HAP-1 (cell line): Measurements from ENCODE around the gene CDKAL1.

ENCODE experiments used
- DNase-seq, 2 experiments: peaks; one replicate each; pipeline ENCODE4 v3.0.0-alpha.2; 2016 to 2020; ENCODE audit warnings: low spot score in 2 of 2
- H3K27me3 ChIP-seq: fragments of 250-450 bp; sonication (Bioruptor Pico); 2 replicates; pipeline ENCODE4 v1.5.1; 2020; ENCODE audit warnings: low read depth, mild to moderate bottlenecking, moderate library complexity
- H3K36me3 ChIP-seq: fragments of 250-450 bp; sonication (Bioruptor Pico); replicated peaks from 2 replicates; pipeline ENCODE4 v1.5.1; 2020; ENCODE audit warnings: mild to moderate bottlenecking
- H3K4me1 ChIP-seq: fragments of 250-450 bp; sonication (Bioruptor Pico); 2 replicates; pipeline ENCODE4 v1.5.1; 2020; ENCODE audit warnings: mild to moderate bottlenecking
- H3K4me3 ChIP-seq: fragments of 250-450 bp; sonication (Bioruptor Pico); 2 replicates; pipeline ENCODE4 v1.5.1; 2020; ENCODE audit warnings: mild to moderate bottlenecking, moderate library complexity
- H3K9me3 ChIP-seq: fragments of 250-450 bp; sonication (Bioruptor Pico); 2 replicates; pipeline ENCODE4 v1.5.1; 2020; ENCODE audit warnings: mild to moderate bottlenecking, moderate library complexity
- in situ Hi-C: fragments of 300-500 bp; cut with MboI; formaldehyde crosslinking; loops from 3 replicates; pipeline ENCODE4 v1.14.3; 2020; ENCODE audit warnings: low sequenced_read_pairs, inconsistent platforms, mixed read lengths

Gene CDKAL1

DNA sequence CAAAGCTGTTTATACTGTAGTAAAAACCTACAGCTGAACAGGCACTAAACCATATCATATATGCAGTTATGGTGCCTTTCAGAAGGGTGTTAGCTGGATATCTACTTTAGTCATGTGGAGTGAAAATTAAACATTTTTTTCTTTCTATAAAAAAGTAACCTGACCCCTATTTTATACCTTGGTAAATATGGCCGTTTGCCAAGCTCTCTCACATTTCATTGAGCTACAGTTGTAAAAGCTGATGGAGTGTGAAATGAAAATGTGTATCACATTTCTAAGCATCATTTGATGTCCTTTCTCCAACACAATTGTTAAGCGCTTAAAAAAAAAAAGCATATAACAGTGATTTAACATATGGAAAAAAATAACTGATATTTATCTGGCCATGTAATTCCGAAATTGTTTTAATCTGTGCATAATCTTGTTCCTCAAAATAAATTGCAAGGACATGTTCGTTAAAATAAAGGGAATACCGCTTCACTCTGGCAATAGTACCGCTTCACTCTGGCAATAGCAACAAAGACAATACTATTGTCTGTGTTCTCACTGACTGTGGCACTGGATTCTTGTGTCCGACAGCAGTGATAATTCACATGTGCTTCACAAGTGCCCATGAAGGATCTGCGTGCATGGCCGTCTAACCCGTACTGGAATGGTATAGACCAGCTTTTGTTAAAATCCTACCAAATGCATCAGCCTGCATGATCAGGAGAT, 667.5 kb downstream of the CDKAL1 start:
- no peaks in the 10 kb centered on the region for H3K27me3 ChIP-seq
- no peaks in the 10 kb centered on the region for H3K36me3 ChIP-seq
- H3K4me3 ChIP-seq = no peak overlapping the region
- H3K9me3 ChIP-seq = no peaks in the 10 kb centered on the region
- DNase-seq = peak in 1 of 2 experiments; percentile 29
- in situ Hi-C loops = no loop called here
- peaks cover 11% of the 10 kb centered on the region; the same call in 1 of the 2 replicates for H3K4me1 ChIP-seq

DNA sequence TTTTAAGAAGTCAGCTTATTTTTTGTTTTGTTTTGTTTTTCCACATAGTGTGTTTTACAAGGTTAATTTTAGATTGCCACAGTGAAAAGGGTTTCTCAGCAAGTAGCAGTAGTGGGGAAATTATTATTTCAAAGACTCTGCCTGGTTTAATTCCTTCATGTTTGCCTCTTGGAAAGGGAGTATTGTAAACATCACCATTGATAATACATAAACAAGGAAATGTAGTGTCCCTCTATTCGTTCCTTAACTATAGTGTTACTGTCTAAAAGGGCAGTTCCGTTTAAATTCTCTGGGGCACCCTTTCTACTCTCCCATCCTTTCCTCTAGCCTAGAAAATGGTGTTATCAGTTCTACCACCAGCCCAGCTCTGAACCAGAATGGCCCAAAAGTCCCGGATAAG, 668.3 kb downstream of the CDKAL1 start:
- H3K9me3 ChIP-seq = no peaks in the 10 kb centered on the region
- H3K4me1 ChIP-seq = peaks cover 11% of the 10 kb centered on the region; the same call in 1 of the 2 replicates
- DNase-seq = no peak
- no peak overlapping the region for H3K4me3 ChIP-seq
- H3K36me3 ChIP-seq = no peaks in the 10 kb centered on the region
- in situ Hi-C loops = no loop called here
- H3K27me3 ChIP-seq = no peaks in the 10 kb centered on the region

DNA sequence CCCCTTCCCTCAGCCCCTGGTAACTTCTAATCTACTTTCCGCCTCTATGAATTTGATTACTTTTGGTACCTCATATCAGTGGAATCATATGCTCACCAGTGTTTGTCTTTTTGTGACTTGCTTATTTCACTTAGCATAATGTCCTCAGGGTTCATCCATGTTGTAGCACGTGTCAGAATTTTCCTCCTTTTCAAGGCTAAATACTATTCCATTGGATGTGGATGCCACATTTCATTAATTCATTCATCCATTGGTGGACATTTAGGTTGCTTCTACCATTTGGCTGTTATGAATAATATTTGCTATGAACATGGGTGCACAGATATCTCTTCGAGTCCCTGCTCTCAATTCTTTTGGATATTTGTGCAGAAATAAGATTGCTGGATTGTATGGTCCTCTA, 670.7 kb downstream of the CDKAL1 start:
- H3K4me3 ChIP-seq = no peak overlapping the region
- H3K4me1 ChIP-seq = peaks cover 11% of the 10 kb centered on the region; the same call in 1 of the 2 replicates
- in situ Hi-C loops = no loop called here
- H3K27me3 ChIP-seq = no peaks in the 10 kb centered on the region
- no peak for DNase-seq
- H3K9me3 ChIP-seq = no peaks in the 10 kb centered on the region
- H3K36me3 ChIP-seq = no peaks in the 10 kb centered on the region

DNA sequence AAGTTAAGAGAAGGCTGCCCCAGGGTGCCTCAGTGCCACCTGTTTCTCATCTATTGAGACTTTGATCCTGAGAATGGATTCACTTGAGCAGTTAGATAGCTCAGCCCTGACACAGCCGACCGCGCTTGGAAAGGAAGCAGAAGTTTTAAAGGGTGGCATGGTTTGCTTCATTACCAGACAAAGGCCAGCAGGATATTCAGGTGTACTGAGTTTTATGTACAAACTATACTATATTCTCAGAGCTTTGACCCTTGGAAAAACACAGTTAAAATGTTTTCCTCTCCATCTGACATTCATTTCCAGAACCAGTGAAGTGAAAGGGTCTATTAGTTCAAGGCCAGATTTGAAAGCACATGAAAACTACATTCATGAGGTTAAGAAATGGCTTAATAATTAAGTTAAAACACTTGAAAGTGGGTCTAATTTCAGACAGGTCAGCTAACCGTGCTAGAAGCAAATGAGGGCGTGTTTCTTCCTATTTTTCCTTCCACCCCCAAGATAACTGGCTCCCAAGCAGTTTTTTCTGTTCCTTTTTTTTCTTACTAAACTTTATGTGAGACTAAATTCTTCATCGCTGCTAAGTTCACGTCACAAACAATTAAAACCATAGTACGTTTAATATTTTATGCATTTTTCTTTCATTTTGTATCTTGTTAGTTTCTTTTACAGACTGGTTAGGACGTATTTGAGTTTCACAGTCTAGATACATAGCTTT, 674.0 kb downstream of the CDKAL1 start:
- no peak overlapping the region for H3K4me3 ChIP-seq
- in situ Hi-C loops = no loop called here

GRCh38 chr6:21208796-21209186, 674.5 kb downstream of the CDKAL1 start:
- in situ Hi-C loops = no loop called here
- no peak for DNase-seq
- H3K4me1 ChIP-seq = no peaks in the 10 kb centered on the region
- H3K4me3 ChIP-seq = no peak overlapping the region
- H3K27me3 ChIP-seq = no peaks in the 10 kb centered on the region
- H3K9me3 ChIP-seq = no peaks in the 10 kb centered on the region
- H3K36me3 ChIP-seq = no peaks in the 10 kb centered on the region

More for the DNA sequence above, 674.0 kb downstream of the CDKAL1 start:
- Histone ChIP-seq H3K36me3 (no peaks in the 10 kb centered on the region), H3K27me3 (no peaks in the 10 kb centered on the region), H3K4me1 (no peaks in the 10 kb centered on the region), H3K9me3 (no peaks in the 10 kb centered on the region)
- DNase-seq = no peak

DNA sequence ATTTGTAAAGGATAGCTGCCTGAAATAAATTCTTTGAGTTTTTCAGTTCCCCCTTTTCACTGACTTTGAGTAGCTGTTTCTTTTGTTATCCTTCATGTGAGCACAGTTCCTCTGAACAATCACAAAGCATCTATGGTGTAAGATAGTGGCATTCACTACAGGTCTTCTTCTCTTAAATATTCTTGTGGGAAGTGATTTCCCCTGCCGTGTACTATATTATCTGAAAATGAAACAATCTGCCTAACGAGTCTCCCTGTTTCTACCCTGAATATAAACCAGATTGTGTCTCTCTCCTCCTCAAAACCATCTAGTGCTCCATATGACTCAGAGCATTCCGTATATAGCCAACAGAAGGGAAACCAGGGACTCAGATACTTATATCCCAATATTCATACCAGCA, 679.2 kb downstream of the CDKAL1 start:
- Histone ChIP-seq H3K9me3 (no peaks in the 10 kb centered on the region), H3K4me3 (no peak overlapping the region), H3K4me1 (no peaks in the 10 kb centered on the region), H3K36me3 (no peaks in the 10 kb centered on the region), H3K27me3 (no peaks in the 10 kb centered on the region)
- in situ Hi-C loops = no loop called here
- DNase-seq = no peak

DNA sequence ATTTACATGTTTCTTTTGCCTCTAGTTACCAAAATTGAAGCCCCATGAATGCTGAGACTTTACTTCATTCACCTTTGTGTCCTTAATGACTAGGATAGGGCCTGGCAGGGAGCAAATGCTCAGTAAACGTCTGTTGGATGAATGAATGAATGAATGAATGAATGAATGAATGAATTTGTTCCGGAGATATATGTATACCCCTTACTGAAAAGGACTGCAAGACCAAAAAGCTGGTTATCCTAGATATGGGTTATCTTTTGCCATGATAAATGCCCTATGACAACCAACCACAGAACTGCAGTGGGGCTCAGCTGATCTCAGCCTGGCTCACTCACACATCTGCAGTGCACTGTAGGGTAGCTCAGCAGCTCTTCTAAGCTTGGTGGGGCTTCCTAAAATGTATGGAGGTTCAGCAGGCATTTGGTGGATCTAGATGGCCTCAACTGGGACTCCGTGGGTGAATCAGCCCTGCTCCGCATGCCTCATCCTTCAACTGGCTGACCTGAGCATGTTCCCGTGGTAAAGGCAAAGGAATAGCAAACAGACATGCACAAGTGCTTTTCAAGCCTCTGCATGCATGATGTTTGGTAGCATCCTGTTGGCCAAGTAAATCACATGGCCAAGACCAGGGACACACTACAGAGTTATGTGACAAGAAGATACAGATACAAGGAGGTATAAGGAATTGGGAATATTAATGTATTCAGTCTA, 680.6 kb downstream of the CDKAL1 start:
- Histone ChIP-seq H3K27me3 (no peaks in the 10 kb centered on the region), H3K9me3 (no peaks in the 10 kb centered on the region), H3K4me3 (no peak overlapping the region), H3K4me1 (no peaks in the 10 kb centered on the region), H3K36me3 (no peaks in the 10 kb centered on the region)
- in situ Hi-C loops = no loop called here
- DNase-seq = no peak

GRCh38 chr6:21219241-21219640, 685.0 kb downstream of the CDKAL1 start:
- no peak for DNase-seq
- in situ Hi-C loops = no loop called here
- Histone ChIP-seq H3K36me3 (no peaks in the 10 kb centered on the region), H3K4me3 (no peak overlapping the region), H3K27me3 (no peaks in the 10 kb centered on the region), H3K4me1 (no peaks in the 10 kb centered on the region), H3K9me3 (no peaks in the 10 kb centered on the region)

DNA sequence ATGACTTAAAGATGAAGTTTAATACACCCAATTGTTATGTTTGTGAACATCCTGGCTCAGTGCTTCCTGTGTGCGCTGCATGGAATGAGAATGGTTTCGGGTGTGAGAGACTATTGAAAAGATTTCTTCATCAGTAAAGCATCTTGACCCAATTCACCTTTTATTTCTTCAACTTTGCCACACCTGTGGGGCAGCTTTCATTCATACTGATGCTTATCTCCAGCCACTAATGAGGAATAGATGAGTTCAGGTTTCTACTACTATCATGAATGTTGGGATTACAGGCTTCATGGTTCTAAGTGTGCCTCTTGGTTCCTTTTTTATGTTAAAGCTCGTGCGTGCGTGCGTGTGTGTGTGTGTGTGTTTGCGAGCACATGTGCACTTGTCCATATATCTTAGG, 685.6 kb downstream of the CDKAL1 start:
- in situ Hi-C loops = no loop called here
- no peaks in the 10 kb centered on the region for H3K4me1 ChIP-seq
- H3K27me3 ChIP-seq = no peaks in the 10 kb centered on the region
- no peak overlapping the region for H3K4me3 ChIP-seq
- DNase-seq = no peak
- no peaks in the 10 kb centered on the region for H3K9me3 ChIP-seq
- H3K36me3 ChIP-seq = no peaks in the 10 kb centered on the region

GRCh38 chr6:21220271-21220987, 686.2 kb downstream of the CDKAL1 start:
- Histone ChIP-seq H3K9me3 (no peaks in the 10 kb centered on the region), H3K4me3 (no peak overlapping the region), H3K27me3 (no peaks in the 10 kb centered on the region), H3K36me3 (no peaks in the 10 kb centered on the region), H3K4me1 (no peaks in the 10 kb centered on the region)
- no peak for DNase-seq
- in situ Hi-C loops = no loop called here

GRCh38 chr6:21222656-21223055, 688.4 kb downstream of the CDKAL1 start:
- no peaks in the 10 kb centered on the region for H3K4me1 ChIP-seq
- H3K36me3 ChIP-seq = no peaks in the 10 kb centered on the region
- no peaks in the 10 kb centered on the region for H3K27me3 ChIP-seq
- no peak overlapping the region for H3K4me3 ChIP-seq
- in situ Hi-C loops = no loop called here
- DNase-seq = no peak
- no peaks in the 10 kb centered on the region for H3K9me3 ChIP-seq

DNA sequence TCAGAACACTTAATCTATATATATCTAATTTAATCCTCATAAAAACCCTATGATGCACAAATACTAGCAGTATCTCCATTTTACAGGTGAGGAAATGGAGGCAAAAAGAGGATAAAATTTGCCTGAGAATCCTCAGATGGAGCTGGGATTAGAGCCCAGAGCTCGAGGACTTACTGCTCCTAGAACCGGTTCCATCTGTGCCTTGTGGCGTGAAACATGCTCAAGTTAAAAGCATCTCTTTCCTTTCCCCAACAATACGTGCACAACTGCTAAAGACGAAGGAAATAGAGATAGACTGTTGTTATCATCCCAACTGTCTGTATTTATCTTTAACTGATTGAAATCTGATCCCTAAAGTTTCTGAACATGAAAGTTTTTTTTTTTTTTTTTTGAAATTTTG, 691.7 kb downstream of the CDKAL1 start:
- Histone ChIP-seq H3K4me1 (no peaks in the 10 kb centered on the region), H3K36me3 (no peaks in the 10 kb centered on the region), H3K4me3 (no peak overlapping the region), H3K9me3 (no peaks in the 10 kb centered on the region), H3K27me3 (no peaks in the 10 kb centered on the region)
- in situ Hi-C loops = no loop called here
- no peak for DNase-seq

- DNase-seq = no peak
- H3K4me1 ChIP-seq = no peaks in the 10 kb centered on the region
- no peaks in the 10 kb centered on the region for H3K36me3 ChIP-seq
- H3K27me3 ChIP-seq = no peaks in the 10 kb centered on the region
- no peak overlapping the region for H3K4me3 ChIP-seq
- no peaks in the 10 kb centered on the region for H3K9me3 ChIP-seq
- in situ Hi-C loops = no loop called here
These were observed 693.2 kb downstream of the CDKAL1 start for GRCh38 chr6:21227486-21227885.
